ENCODE results near the gene ANP32D.

ANP32D gene

DNA sequence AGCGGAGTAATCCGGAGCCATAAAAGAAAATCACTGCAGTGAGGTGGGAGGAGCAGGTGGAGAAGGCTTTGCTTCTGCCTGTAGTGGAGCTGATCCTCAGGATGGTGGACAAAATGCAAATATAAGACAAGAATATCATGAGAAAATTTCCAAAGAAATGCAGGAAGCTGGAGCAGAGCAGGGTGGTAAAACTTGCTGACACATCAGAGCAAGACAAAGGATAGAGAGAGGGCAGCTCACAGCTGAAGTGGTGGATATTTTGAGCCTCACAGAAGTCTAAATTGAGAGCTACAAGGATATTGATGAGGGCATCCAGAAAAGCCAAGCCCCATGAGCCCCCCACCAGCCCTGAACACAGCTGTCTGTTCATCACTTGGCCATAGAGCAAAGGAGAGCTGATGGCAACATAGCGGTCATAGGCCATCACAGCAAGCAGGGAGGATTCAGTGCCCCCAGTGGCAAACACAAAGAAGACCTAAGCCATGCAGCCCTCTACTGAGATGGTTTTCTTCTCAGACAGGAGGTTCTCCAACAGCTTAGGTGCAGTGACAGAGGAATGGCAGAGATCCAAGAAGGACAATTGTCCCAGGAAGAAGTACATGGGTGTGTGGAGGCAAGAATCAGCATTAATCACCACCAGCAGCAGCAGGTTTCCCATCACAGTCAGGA lies 30.0 kb upstream of the ANP32D start:
- Histone ChIP-seq H3K4me3 (ENCODE audit: low read depth, low read length) (no peak overlapping the region), H3K4me1 (ENCODE audit: control insufficient read depth, insufficient read depth, low read length) (no peaks in the 10 kb centered on the region), H3K27ac (ENCODE audit: extremely low read depth, low read depth, low read length) (no peak overlapping the region), H3K36me3 (ENCODE audit: control insufficient read depth in 2 of 2, insufficient read depth in 1 of 2, low read length in 2 of 2) (no peaks in the 10 kb centered on the region), H3K9me3 (ENCODE audit: control insufficient read depth, insufficient read depth, low read depth, low read length) (no peaks in the 10 kb centered on the region)
- TF ChIP-seq ZNF132 (tag by site-specific recombination; IDR thresholded peaks at IDR 0.05; ENCODE audit: borderline replicate concordance) = no peak
- no peak for TF ChIP-seq GLI2 (tag by site-specific recombination; IDR thresholded peaks at IDR 0.05; ENCODE audit: borderline replicate concordance, low read depth)
- no peak for TF ChIP-seq ZNF596 (tag by site-specific recombination; IDR thresholded peaks at IDR 0.05)
- no peak for TF ChIP-seq ZNF423 (tag by site-specific recombination; IDR thresholded peaks at IDR 0.05)
- no peak for TF ChIP-seq ZNF624 (tag by site-specific recombination; IDR thresholded peaks at IDR 0.05)
- TF ChIP-seq IKZF3 (tag by site-specific recombination; IDR thresholded peaks at IDR 0.05) = no peak
- TF ChIP-seq ZNF513 (tag by site-specific recombination; IDR thresholded peaks at IDR 0.05) = no peak
- TF ChIP-seq ZNF174 (tag by site-specific recombination; IDR thresholded peaks at IDR 0.05) = no peak
- CTCF ChIA-PET = interaction anchor here (0.6 to 1.5 kb wide), 4 partner anchors 30 to 205 kb away, joined by 3 to 4 read pairs (median 3); no protein-coding TSS in a partner anchor
- POLR2A ChIA-PET = no interaction called here

DNA sequence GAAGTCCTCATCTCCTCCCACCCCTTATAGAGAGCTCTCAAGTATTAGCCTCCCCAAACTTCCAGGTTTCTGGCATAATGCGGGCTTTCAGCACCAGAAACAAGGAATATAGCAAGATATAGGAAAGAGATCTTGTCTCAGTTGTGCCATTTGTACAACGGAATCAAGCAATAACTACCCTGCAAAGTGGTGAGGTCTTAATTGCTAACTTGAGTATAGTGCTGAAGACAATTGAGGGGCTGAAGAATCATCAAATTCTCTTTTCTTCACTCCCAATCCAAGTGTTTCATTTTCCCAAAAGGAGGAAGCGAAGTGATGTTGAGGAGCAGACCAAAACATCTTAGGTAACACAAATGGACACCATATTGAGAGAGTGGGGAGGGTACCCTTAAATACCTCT lies 26.8 kb upstream of the ANP32D start:
- H3K9me3 ChIP-seq (ENCODE audit: control insufficient read depth, insufficient read depth, low read depth, low read length) = no peaks in the 10 kb centered on the region
- TF ChIP-seq ZNF513 (tag by site-specific recombination; IDR thresholded peaks at IDR 0.05) (no peak), ZNF341 (tag by site-specific recombination; IDR thresholded peaks at IDR 0.05; ENCODE audit: low read depth) (no peak), ZNF654 (tag by site-specific recombination; IDR thresholded peaks at IDR 0.05; ENCODE audit: low read depth) (no peak), ZNF23 (tag by site-specific recombination; IDR thresholded peaks at IDR 0.05; ENCODE audit: borderline replicate concordance) (no peak), SP2 (tag by site-specific recombination; IDR thresholded peaks at IDR 0.05) (no peak), TSHZ1 (tag by site-specific recombination; IDR thresholded peaks at IDR 0.05; ENCODE audit: borderline replicate concordance) (no peak)
- no peaks in the 10 kb centered on the region for H3K4me1 ChIP-seq (ENCODE audit: control insufficient read depth, insufficient read depth, low read length)
- ChIA-PET CTCF (interaction anchor here (0.6 kb wide), 1 partner anchor 169 kb away, joined by 4 read pairs; no protein-coding TSS in a partner anchor), POLR2A (no interaction called here)
- no peaks in the 10 kb centered on the region for H3K36me3 ChIP-seq (ENCODE audit: control insufficient read depth in 2 of 2, insufficient read depth in 1 of 2, low read length in 2 of 2)
- no peak overlapping the region for H3K27ac ChIP-seq (ENCODE audit: extremely low read depth, low read depth, low read length)
- H3K4me3 ChIP-seq (ENCODE audit: low read depth, low read length) = no peak overlapping the region

DNA sequence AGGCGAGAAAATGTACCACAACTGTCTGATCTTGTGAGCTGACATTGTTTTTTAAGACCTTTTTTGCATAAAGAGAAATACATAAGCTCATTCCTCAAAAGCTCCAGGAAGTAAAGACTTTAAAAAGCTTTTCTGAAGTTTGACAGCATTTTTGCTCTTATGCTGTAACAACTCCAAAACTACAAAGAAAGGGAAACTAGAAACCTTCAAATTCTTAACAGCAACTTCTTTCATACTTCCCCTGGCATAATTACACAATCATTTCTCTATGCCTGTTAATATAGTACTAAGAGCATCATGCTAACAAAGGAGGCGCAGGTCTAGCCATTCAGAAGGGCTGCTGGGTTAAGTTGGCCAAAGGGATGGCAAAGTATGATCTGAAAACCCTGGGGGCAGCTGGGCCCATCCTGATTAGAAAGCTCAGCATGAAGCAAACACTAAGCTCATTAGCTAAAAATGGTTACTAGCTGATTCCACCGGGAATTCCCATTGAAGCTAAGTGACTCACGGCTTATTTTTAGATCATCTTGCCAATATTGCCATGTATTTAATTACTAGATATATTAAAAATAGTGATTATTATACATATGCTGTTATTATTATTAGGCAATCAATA lies 26.1 kb upstream of the ANP32D start:
- CTCF ChIA-PET = interaction anchor here (0.7 kb wide), 1 partner anchor 899 kb away, joined by 3 read pairs; no protein-coding TSS in a partner anchor
- H3K9me3 ChIP-seq (ENCODE audit: control insufficient read depth, insufficient read depth, low read depth, low read length) = no peaks in the 10 kb centered on the region
- H3K4me1 ChIP-seq (ENCODE audit: control insufficient read depth, insufficient read depth, low read length) = no peaks in the 10 kb centered on the region
- POLR2A ChIA-PET = no interaction called here
- no peak overlapping the region for H3K27ac ChIP-seq (ENCODE audit: extremely low read depth, low read depth, low read length)
- H3K36me3 ChIP-seq (ENCODE audit: control insufficient read depth in 2 of 2, insufficient read depth in 1 of 2, low read length in 2 of 2) = no peaks in the 10 kb centered on the region
- no peak overlapping the region for H3K4me3 ChIP-seq (ENCODE audit: low read depth, low read length)
- TF ChIP-seq ZNF248 (tag by site-specific recombination; IDR thresholded peaks at IDR 0.05) = no peak
- TF ChIP-seq SP2 (tag by site-specific recombination; IDR thresholded peaks at IDR 0.05) = no peak
- TF ChIP-seq PRDM1 (tag by site-specific recombination; IDR thresholded peaks at IDR 0.05) = no peak
- TF ChIP-seq ZNF560 (tag by site-specific recombination; IDR thresholded peaks at IDR 0.05; ENCODE audit: borderline replicate concordance) = no peak
- no peak for TF ChIP-seq WT1 (tag by site-specific recombination; IDR thresholded peaks at IDR 0.05)
- TF ChIP-seq ZNF274 (IDR thresholded peaks at IDR 0.05; ENCODE audit: low read length) = no peak
- no peak for TF ChIP-seq ZNF274 (tag by site-specific recombination; IDR thresholded peaks at IDR 0.05; ENCODE audit: borderline replicate concordance)
- TF ChIP-seq OSR2 (tag by site-specific recombination; IDR thresholded peaks at IDR 0.05) = no peak
- no peak for TF ChIP-seq ZNF426 (tag by site-specific recombination; IDR thresholded peaks at IDR 0.05)
- TF ChIP-seq ZNF423 (tag by site-specific recombination; IDR thresholded peaks at IDR 0.05) = no peak
- TF ChIP-seq SP3 (tag by site-specific recombination; IDR thresholded peaks at IDR 0.05) = no peak
- no peak for TF ChIP-seq ZNF362 (tag by site-specific recombination; IDR thresholded peaks at IDR 0.05)

All from HEK293 (cell line).